HG03558 (cell line): ENCODE data around the gene KIAA0040.

Source experiments
- ATAC-seq: cut with Tn5 transposase; IDR thresholded peaks from one replicate; pipeline ENCODE4 v1.9.1; 2021; ENCODE audit warnings: moderate number of reproducible peaks; ENCODE audit not compliant: unreplicated experiment; ENCODE audit errors: extremely low read depth

KIAA0040 gene

GRCh38 chr1:175192630-175193526, at the start of gene KIAA0040:
Gene KIAA0040 (minus strand): TSS chr1:175192776. CDS start chr1:175161013, 31,763 bp downstream.
- ATAC-seq = no peak

- no peak for ATAC-seq
Observed at GRCh38 chr1:175237389-175237788, 44.8 kb upstream of the KIAA0040 start.

DNA sequence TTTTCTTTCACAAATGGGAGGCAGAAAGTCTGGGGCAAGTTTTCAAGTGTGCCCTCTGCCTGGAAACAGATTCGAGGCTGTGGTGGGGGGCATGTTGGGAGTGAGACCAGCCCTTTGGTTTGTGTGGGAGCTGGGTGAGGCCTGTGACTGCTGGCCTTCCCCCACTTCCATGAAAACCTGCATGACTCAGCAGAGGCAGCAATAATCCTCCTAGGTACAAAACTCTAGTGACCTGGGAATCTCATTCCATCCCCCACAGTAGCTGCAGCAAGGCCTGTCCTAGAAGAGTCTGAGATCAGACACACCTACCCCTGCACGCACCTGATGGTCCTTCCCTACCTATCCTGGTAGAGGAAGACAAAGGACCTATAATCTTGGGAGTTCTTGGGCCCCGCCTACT, 42.1 kb upstream of the KIAA0040 start:
- ATAC-seq = no peak

DNA sequence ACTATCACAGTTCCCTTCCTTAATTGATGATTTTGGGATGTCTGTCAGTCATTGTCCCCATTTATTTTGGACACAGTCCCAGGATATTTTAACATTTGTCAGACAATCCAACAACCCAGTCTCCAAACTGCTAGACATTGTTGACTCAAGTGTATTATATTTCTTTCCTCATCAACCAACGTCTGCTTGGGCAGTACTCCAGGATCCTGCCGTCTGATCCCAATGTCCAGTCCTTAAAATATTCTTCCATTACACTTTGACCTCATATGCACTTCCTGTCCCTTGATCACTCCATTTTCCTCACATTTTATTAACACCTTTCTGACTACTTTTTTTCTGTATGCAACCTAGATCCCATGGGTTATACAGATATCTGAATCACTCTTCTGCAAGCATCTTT, 39.8 kb upstream of the KIAA0040 start:
- ATAC-seq = no peak

- peak; percentile 9 for ATAC-seq
Observed at GRCh38 chr1:175225805-175226129, 33.2 kb upstream of the KIAA0040 start.

- no peak for ATAC-seq
Observed at GRCh38 chr1:175222296-175222938, 29.8 kb upstream of the KIAA0040 start.

- no peak for ATAC-seq
Observed at GRCh38 chr1:175221557-175222175, 29.1 kb upstream of the KIAA0040 start.

GRCh38 chr1:175220853-175221556, 28.4 kb upstream of the KIAA0040 start:
- no peak for ATAC-seq

- no peak for ATAC-seq
Observed at GRCh38 chr1:175219774-175220173, 27.2 kb upstream of the KIAA0040 start.

DNA sequence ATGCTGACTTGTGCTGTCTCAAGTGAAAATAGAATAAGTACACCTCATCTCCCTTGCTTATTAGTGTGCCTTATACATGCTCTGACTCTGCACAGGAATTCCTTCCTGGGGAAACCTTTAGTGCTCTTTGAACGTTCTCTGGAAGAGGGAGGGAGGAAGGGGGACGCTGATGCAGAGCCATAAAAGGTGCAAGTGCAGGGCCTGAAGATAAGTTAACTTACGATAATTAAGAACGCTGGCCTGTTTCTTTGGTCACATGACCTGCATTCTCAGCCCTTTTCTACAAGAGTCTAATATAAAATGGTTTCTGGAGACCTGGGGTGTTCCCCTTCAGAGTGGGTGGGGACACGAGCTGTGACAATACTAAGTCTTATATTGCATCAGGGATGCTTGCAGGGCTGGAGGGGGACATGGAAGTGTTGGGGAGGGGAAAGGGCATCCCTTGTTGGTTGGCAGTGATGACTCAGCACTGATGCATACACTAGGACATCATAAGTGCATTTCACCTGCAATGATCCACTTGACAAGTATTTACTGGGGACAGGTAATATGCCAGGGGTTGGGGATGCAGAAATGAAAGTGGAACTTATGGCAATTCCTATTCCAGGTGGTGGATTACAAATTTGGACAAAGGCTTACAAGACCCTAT, 26.3 kb upstream of the KIAA0040 start:
- no peak for ATAC-seq

DNA sequence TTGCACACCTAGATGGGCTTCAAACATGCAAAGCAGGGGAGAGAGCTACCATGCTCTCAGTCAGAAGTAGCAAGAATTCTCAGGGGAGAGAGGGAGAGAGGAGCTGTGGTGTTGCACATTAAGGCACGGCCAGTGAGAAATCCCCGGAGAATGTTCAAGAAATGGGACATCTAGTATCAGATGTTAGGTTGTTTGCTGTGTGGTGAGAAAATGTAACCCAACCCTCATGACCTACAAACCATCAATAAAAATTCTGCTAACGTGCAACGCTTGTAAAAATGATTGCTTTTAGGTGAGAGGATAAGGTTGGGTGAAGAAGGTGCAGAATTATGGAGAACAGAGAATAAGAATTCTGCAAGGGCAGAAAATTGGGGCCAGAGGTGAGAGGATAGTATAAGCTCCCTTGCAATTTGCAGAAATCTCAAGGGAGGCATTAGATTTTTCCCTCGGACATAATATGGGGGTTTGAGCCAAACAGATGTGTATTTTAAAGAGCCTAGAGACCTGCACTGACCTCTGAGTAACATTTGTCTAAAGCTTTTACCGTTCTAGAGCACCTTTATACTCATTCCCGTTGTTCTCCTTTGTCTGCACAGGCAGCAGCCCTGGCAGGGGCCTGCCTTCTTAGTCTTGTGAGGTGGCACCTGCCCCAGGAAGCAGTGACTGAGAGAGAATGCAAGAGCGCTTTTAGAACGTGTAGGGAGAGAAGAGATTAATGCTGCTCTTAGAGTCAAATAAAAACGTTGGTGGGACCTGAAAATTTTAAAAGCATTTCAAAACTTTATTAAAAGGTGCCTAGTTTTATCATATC, 25.4 kb upstream of the KIAA0040 start:
- no peak for ATAC-seq

DNA sequence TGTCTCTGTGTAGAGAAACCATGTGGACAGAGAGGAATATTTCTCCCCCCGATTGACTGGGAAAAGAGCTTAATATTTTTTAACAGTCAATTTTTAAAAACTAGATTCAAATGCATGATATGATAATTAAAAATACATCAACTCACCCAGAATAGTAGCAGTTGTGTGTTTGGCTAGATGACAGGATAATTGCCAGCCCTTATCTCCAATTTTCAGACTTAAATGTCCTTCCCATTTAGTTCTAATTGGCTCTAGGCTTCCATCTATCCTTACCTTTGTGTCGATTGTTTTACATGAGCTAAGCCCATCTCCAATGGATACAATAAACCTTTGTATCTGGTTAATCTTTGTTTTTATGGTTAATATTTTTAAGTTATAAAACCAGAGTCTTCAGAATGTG, 23.9 kb upstream of the KIAA0040 start:
- ATAC-seq = no peak

DNA sequence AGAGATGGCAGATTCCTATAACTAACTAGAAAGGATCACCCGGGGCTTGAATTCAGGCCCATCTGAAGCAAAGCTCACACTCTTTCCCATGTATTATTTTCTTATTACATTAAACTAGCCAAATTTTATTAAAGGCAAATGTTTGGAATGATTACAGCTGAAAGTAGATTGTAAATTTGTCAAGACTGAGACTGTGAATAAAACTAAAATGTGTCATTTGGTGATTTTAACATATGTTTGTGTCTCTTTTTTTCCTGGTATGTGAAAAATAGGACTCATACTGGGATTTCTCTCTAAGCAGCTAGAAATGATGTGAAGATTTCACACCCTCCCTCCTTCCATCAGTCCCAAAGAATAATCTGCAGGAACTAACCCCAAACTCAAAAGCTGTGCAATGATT, 19.1 kb upstream of the KIAA0040 start:
- no peak for ATAC-seq

DNA sequence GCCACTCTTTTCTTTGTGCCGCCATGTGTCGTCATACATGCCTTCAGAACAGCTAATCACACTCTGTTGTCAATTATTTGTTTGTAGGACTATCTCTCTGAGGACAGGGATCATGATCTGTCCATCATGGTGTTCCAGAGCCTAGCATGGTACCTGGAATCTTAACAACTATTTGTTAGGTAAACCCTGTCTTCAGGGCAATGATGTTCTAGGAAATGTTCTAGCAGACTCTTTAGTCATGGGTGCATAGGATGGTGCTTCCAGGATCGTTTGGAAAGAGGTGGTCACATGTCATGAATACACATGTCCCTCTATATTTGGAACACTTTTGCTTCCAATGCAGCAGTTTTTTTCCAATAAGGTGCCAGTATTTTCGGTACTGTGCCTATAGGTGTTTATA, 18.2 kb upstream of the KIAA0040 start:
- no peak for ATAC-seq

GRCh38 chr1:175209493-175209921, 16.9 kb upstream of the KIAA0040 start:
- no peak for ATAC-seq

GRCh38 chr1:175208773-175209492, 16.4 kb upstream of the KIAA0040 start:
- peak; percentile 41 for ATAC-seq

- ATAC-seq = no peak
Observed at GRCh38 chr1:175207971-175208370, 15.4 kb upstream of the KIAA0040 start.

- ATAC-seq = no peak
Observed at GRCh38 chr1:175206687-175207086, 14.1 kb upstream of the KIAA0040 start.

- ATAC-seq = peak; percentile 76
Observed at GRCh38 chr1:175204330-175204729, 11.8 kb upstream of the KIAA0040 start.
